Measurements from ENCODE around the gene FGFR3. TPM values are rescaled to one million over a fixed set of nuclear protein-coding genes. Genes with fewer than 3 reads are reported as not detected.

Gene FGFR3
- total and polyA plus RNA-seq, 2 experiments from 2014 or later, result 0.10 to 0.97 TPM

- WGBS, 2 experiments (ENCODE audit: low coverage in 1 of 2, low lambda C conversion rate in 2 of 2, missing lambda C conversion rate in 2 of 2), result 83 to 86% methylated on average over 12 to 19 of the region's 21 CpGs
- Histone ChIP-seq H2AFZ (no peak overlapping the region), H3K4me3 (no peak overlapping the region), H3K4me1 (ENCODE audit: insufficient read depth) (no peaks in the 10 kb centered on the region), H3K27me3 (replicated peaks; ENCODE audit: insufficient read depth) (peaks cover 4% of the 10 kb centered on the region), H3K9ac (no peak overlapping the region), H3K4me2 (ENCODE audit: unreplicated experiment) (no peak overlapping the region), H3K9me3 (ENCODE audit: low read depth) (no peaks in the 10 kb centered on the region), H3K9me2 (ENCODE audit: insufficient read depth) (no peaks in the 10 kb centered on the region), H3F3A (ENCODE audit: insufficient read depth) (no peaks in the 10 kb centered on the region), H3K79me2 (ENCODE audit: insufficient read depth) (no peaks in the 10 kb centered on the region), H4K20me1 (ENCODE audit: insufficient read depth) (no peaks in the 10 kb centered on the region), H3K36me3 (ENCODE audit: low read depth) (no peaks in the 10 kb centered on the region), H3K27ac (no peak overlapping the region)
- in situ Hi-C loops (cut with MboI), result no loop called here
- TF ChIP-seq EZH2phosphoT487 (IDR thresholded peaks at IDR 0.05; ENCODE audit: insufficient read depth, low read depth), result no peak
- no peak for TF ChIP-seq EZH2 (IDR thresholded peaks at IDR 0.05; ENCODE audit: insufficient read depth, poor library complexity, severe bottlenecking)
- no peak for DNase-seq
Measured at GRCh38 chr4:1789552-1789951, 3.5 kb upstream of the FGFR3 start.

- Histone ChIP-seq H3K9me3 (ENCODE audit: low read depth) (no peaks in the 10 kb centered on the region), H3K79me2 (ENCODE audit: insufficient read depth) (no peaks in the 10 kb centered on the region), H4K20me1 (ENCODE audit: insufficient read depth) (no peaks in the 10 kb centered on the region), H3K27ac (no peak overlapping the region), H3K9ac (no peak overlapping the region), H3F3A (ENCODE audit: insufficient read depth) (no peaks in the 10 kb centered on the region), H3K4me1 (ENCODE audit: insufficient read depth) (no peaks in the 10 kb centered on the region), H2AFZ (no peak overlapping the region), H3K9me2 (ENCODE audit: insufficient read depth) (no peaks in the 10 kb centered on the region), H3K36me3 (ENCODE audit: low read depth) (no peaks in the 10 kb centered on the region), H3K4me2 (ENCODE audit: unreplicated experiment) (no peak overlapping the region), H3K4me3 (no peak overlapping the region), H3K27me3 (replicated peaks; ENCODE audit: insufficient read depth) (peaks cover 4% of the 10 kb centered on the region)
- WGBS, 2 experiments (ENCODE audit: low coverage in 1 of 2, low lambda C conversion rate in 2 of 2, missing lambda C conversion rate in 2 of 2), result 71 to 79% methylated on average over 8 to 10 of the region's 10 CpGs
- no peak for DNase-seq
- TF ChIP-seq EZH2phosphoT487 (IDR thresholded peaks at IDR 0.05; ENCODE audit: insufficient read depth, low read depth) (no peak), EZH2 (IDR thresholded peaks at IDR 0.05; ENCODE audit: insufficient read depth, poor library complexity, severe bottlenecking) (no peak)
- in situ Hi-C loops (cut with MboI), result no loop called here
Measured at GRCh38 chr4:1790005-1790404, 3.1 kb upstream of the FGFR3 start.

GRCh38 chr4:1792158-1792831 is 798 bp upstream of the FGFR3 start:
- Histone ChIP-seq H3K9me2 (ENCODE audit: insufficient read depth) (no peaks in the 10 kb centered on the region), H3K4me1 (ENCODE audit: insufficient read depth) (no peaks in the 10 kb centered on the region), H4K20me1 (ENCODE audit: insufficient read depth) (no peaks in the 10 kb centered on the region), H3K9me3 (ENCODE audit: low read depth) (no peaks in the 10 kb centered on the region), H3K79me2 (ENCODE audit: insufficient read depth) (no peaks in the 10 kb centered on the region), H3K36me3 (ENCODE audit: low read depth) (no peaks in the 10 kb centered on the region), H3K4me2 (ENCODE audit: unreplicated experiment) (no peak overlapping the region), H2AFZ (no peak overlapping the region), H3K27ac (no peak overlapping the region), H3K4me3 (no peak overlapping the region), H3K9ac (no peak overlapping the region), H3K27me3 (replicated peaks; ENCODE audit: insufficient read depth) (peaks cover 14% of the 10 kb centered on the region), H3F3A (ENCODE audit: insufficient read depth) (no peaks in the 10 kb centered on the region)
- DNase-seq, result no peak
- TF ChIP-seq EZH2 (IDR thresholded peaks at IDR 0.05; ENCODE audit: insufficient read depth, poor library complexity, severe bottlenecking), result no peak
- no peak for TF ChIP-seq EZH2phosphoT487 (IDR thresholded peaks at IDR 0.05; ENCODE audit: insufficient read depth, low read depth)
- 48 to 54% methylated on average over 24 to 29 of the region's 29 CpGs for WGBS, 2 experiments (ENCODE audit: low coverage in 1 of 2, low lambda C conversion rate in 2 of 2, missing lambda C conversion rate in 2 of 2)
- in situ Hi-C loops (cut with MboI), result no loop called here

GRCh38 chr4:1793496-1793840 is 375 bp downstream of the FGFR3 start:
- peaks cover 14% of the 10 kb centered on the region for H3K27me3 ChIP-seq (replicated peaks; ENCODE audit: insufficient read depth)
- H2AFZ ChIP-seq, result no peak overlapping the region

More at GRCh38 chr4:1793496-1793840, 375 bp downstream of the FGFR3 start:
- in situ Hi-C loops (cut with MboI), result no loop called here
- no peaks in the 10 kb centered on the region for H3F3A ChIP-seq (ENCODE audit: insufficient read depth)
- no peak overlapping the region for H3K27ac ChIP-seq
- DNase-seq, result peak; percentile 59
- H3K9me3 ChIP-seq (ENCODE audit: low read depth), result no peaks in the 10 kb centered on the region
- 0 to 2% methylated on average over 4 to 17 of the region's 44 CpGs for WGBS, 2 experiments (ENCODE audit: low coverage in 1 of 2, low lambda C conversion rate in 2 of 2, missing lambda C conversion rate in 2 of 2)
- H3K9ac ChIP-seq, result no peak overlapping the region
- no peaks in the 10 kb centered on the region for H3K4me1 ChIP-seq (ENCODE audit: insufficient read depth)
- TF ChIP-seq EZH2 (IDR thresholded peaks at IDR 0.05; ENCODE audit: insufficient read depth, poor library complexity, severe bottlenecking) (no peak), EZH2phosphoT487 (IDR thresholded peaks at IDR 0.05; ENCODE audit: insufficient read depth, low read depth) (no peak)
- H3K4me2 ChIP-seq (ENCODE audit: unreplicated experiment), result no peak overlapping the region
- no peaks in the 10 kb centered on the region for H4K20me1 ChIP-seq (ENCODE audit: insufficient read depth)
- no peaks in the 10 kb centered on the region for H3K9me2 ChIP-seq (ENCODE audit: insufficient read depth)
- H3K36me3 ChIP-seq (ENCODE audit: low read depth), result no peaks in the 10 kb centered on the region
- H3K79me2 ChIP-seq (ENCODE audit: insufficient read depth), result no peaks in the 10 kb centered on the region
- H3K4me3 ChIP-seq, result peak overlapping the region; percentile 67
